ENCODE measurements around the gene RFX1.

Gene RFX1

DNA sequence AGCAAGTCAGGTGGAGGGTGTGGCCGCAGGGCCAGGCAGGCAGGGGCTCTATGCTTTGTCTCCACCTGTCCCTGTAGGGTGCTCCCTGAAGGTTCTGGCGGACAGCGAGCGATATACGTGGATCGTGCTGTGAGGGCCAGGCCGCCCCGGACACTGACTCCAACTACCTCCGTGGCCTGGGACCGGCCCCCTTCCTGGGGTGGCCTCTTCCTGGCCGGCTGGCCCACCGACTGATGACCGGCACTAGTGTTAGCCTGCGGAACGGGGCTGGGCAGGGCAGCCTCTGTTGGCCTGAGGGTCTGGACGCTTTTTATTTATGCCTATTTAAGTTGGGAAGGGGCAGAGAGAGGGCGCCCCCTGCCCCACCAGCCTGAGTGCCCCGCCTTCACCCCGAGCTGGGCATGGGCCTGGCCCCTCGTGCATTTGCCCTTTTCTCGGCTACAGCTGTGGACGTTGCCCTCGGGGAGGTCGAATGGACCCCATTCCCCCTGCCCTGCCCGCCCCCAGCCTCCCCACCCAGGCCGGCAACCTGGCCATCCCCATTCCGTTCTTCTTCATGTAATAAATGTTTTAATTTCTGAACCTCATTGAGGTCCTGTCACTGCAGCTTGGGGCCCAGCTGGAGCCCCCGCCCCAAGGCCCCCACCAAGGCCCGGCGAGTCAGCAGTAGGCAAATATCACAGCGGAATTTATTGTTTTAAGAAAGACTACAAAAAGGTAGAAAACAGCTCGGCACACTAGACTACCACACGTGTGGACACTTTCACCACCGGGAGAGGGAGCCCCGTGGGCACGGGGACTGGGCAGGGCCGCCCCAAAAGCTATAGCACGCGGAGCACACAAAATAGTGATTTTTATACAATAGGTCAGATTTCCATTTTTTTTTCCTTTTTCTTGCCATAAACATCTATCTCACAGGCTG lies 45.0 kb downstream of the RFX1 start:
- no peak for DNase-seq

GRCh38 chr19:13959962-13960862 lies 45.9 kb downstream of the RFX1 start:
- DNase-seq = peak; percentile 47

DNA sequence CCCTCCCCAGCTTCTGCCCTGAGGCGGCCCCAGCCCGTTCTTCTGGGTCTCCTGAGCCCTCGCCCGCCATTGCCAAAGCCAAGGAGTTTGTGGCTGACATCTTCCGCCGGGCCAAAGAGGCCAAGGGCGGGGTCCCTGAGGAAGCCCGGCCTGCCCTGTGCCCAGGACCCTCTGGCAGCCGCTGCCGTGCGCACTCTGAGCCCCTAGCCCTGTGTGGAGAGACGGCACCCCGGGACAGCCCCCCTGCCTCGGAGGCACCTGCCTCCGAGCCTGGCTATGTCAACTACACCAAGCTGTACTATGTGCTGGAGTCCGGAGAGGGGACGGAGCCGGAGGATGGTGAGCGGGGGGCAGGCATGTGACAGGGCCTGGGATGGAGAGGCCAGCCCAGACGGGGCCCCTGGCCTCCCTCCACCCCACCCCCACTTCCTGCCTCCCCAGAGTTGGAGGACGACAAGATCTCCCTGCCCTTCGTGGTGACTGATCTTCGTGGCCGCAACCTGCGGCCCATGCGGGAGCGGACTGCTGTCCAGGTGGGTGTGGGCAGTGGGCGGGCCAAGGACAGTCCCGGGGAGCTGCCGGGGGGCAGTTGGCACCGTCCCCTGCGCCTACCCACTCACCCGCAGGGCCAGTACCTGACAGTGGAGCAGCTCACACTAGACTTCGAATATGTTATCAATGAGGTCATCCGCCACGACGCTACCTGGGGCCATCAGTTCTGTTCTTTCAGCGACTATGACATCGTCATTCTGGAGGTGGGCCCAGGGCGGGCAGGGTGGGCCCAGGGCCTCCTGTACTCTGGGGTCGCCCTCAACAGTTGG lies 46.8 kb downstream of the RFX1 start:
- no peak for DNase-seq

DNA sequence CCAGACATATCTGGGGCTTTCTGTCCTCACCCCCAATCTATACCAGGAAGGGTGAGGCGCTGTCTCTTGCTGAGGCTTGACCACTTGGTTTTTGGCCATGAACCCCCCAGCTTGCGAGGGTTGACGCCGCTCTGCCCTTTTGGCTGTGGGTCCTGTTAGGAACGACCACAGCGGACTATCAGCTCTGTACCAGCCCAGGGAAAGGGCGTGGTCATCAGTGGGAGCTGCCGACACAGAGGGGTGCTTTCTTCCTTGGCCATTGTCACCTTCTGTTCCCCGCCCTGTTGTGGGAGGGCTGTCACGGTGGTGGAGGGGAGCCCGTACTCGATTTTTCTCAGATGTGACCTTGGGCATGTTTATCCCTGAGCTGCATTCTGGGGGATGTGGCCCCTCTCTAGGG lies 48.1 kb downstream of the RFX1 start:
- DNase-seq = no peak

DNA sequence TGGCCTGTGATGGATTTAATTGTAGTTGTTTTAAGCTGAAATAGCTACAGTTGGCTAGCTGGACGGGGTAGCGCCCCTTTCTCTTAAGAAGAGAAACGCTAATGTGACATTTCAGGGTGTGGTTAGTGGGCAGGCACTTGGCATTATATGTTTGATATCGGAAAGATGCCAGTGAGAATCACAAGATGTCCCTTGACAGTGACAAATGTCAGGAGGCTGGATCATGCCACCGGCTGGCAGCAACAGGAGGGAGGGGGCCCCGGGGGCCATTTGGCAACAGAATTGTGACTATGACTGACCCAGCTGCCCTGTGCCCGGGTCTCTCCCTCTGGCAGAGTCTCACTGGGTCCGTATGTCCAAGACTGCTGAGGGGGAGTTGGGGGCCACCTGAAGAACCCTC lies 49.1 kb downstream of the RFX1 start:
- no peak for DNase-seq

DNA sequence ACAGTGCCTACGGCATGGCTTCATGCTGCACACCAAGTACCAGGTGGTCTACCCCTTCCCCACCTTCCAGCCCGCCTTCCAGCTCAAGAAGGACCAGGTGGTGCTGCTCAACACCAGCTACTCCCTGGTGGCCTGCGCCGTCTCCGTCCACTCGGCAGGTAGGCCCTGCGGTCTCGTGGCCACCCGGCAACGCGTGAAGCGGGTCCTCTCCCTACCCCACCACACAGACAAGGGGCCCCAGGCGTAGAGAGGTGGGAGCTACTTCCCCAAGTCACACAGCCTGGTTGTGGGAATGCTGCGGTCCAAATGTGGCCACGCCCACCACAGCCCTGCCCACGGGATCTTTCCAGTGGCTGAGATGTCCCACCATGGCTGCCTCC lies 49.8 kb downstream of the RFX1 start:
- no peak for DNase-seq

- no peak for DNase-seq
Observed at GRCh38 chr19:13955662-13956364, 50.3 kb downstream of the RFX1 start.

DNA sequence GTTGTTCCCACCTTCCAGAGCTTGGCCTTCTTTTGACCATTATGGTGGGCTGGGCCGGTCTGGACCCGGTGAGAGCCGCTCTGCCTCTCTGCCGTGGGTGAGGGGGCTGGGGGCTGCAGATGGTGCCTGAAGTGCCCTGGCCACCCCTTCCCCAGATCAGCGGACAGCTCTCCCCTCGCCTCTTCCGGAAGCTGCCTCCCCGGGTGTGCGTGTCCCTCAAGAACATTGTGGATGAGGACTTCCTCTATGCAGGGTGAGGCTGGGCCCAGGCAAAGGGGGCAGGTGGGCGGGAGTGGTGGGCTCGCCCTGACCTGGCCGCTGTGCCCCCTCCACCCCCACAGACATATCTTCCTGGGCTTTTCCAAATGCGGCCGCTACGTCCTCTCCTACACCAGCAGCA lies 51.9 kb downstream of the RFX1 start:
- no peak for DNase-seq

GRCh38 chr19:13952931-13953531 lies 53.1 kb downstream of the RFX1 start:
- DNase-seq = peak; percentile 92

GRCh38 chr19:13952154-13952930 lies 53.8 kb downstream of the RFX1 start, which contains the start of gene DCAF15:
DCAF15 (plus strand) TSS chr19:13952509; CDS start chr19:13952513, 4 bp downstream.
- DNase-seq = peak; percentile 100

DNA sequence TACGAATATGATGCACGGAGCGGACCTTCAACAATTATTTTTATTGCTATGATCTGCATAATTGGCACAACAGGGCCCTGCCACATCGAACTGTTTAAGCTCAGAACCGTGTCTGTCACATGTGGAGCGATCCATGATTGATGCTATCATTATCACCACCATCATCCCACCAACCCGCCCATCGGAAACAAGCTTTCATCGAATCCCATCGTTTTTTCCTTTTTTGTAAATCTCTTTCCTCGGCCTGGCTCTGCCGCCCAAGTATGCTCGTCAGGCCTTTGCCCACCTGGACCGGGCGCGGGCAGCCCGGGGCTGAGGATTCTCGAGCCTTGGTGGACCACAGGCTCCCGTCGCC lies 54.3 kb downstream of the RFX1 start:
- DNase-seq = no peak

GRCh38 chr19:13951043-13951442 lies 55.1 kb downstream of the RFX1 start:
- DNase-seq = no peak

DNA sequence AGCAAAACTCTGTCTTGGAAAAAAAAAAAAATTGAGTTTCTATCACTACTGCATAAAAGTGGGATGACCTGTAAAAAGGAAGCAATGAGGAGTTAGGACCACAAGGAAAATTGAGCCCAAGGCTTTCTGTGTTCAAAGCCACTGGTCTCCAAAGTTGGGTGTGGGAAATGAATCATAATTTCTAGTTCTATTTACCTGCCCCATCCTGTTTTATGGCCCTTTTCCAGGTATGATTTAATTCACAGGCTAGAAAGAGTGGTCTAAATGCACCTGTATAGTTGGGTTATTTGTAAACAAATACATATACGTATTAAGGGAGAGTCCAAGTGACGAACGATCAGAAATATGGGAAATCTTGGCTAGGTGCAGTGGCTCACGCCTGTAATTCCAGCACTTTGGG lies 59.7 kb downstream of the RFX1 start:
- no peak for DNase-seq

DNA sequence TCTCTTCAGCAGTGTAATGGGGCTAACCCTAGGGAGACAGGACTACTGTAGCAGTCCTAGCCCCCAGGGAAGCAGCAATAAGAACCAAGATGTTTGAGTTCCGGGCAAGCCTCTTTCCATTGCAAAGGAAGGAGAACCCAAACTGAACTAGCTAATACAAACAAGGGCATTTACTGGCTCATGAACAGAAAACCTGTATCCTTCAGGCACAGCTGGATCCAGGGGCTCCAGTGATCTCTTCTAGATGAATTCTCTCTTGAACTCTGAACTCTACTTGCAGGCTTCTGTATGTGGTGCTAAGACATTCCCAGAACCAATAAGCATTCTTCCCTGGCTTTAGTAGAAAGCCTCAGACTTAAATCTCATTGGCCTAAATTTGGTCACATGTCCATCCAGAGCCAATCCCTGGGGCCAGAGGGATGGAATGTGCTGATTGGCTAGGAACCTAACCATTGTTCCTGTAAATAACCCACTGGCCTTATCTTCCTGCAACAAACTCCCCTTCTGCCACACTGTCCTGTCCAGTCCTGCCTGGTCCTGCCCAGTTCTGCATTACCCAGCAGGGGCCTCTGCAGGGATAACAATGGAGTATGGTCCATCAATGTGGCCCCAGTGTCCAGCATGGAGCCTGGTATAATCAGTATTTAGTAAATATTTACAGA lies 64.0 kb downstream of the RFX1 start:
- DNase-seq = peak; percentile 82

- DNase-seq = no peak
Observed at GRCh38 chr19:13938301-13939064, 67.6 kb downstream of the RFX1 start, which contains the start of gene PODNL1. PODNL1 (minus strand) TSS chr19:13938417; CDS start chr19:13938181, 236 bp downstream.

DNA sequence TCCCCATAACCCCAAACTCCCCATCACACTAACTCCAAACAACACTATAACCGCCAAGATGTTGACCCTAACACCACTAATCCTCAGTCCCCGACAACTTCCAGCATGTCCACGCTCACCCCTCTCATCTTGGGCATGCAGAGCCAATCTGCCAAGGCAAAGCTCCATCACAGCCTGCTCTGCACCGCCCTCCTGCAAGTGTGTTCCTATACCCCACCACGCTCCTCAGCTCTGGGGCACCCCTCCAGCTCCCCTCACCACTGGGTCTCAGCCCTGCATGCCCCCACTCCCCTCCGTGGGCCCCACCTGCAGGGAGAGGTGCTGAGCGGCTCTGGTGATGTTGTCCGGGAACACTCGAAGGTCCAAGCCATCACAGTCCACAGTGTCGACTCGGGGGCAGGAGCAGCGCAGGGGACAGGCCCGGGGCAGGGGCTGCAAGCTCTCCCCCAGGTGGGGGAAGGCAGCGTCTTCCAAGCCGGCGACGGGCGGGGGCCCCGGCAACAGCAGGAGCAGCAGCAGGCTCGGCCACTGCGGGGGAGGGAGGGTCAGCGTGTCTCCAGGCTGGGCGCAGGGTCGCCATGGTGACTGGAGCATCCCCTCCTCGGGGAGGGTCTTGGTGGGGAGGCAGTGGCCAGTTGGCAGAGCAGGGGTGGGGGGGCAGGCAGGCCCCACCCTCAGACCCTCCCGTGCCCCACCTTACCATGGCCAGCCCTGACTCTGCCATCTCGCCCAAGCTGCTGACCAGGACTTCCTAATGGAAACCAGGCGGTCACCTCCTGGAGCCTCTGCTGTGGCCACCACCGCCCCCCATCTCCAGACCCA lies 68.4 kb downstream of the RFX1 start:
- DNase-seq = no peak

GRCh38 chr19:13935765-13936510 lies 70.2 kb downstream of the RFX1 start:
- peak; percentile 100 for DNase-seq

- no peak for DNase-seq
Observed at GRCh38 chr19:13934785-13935109, 71.4 kb downstream of the RFX1 start.

Data from OCI-M1 (cell line).